HFF-Myc (cell line): Measurements from ENCODE around the gene MINDY3.

ENCODE experiments used
- DNase-seq: peaks from one replicate; pipeline ENCODE4 v3.0.0-alpha.2; 2011; ENCODE audit warnings: low read depth; ENCODE audit errors: extremely low read depth
- H3K4me3 ChIP-seq: replicated peaks from 2 replicates; pipeline ENCODE4 v1.5.1; 2011; ENCODE audit warnings: low read depth, mild to moderate bottlenecking, control low read depth, low read length
- TF ChIP-seq, protein P1 (sequence below): IDR thresholded peaks from 2 replicates; pipeline ENCODE4 v1.5.1; 2012; ENCODE audit warnings: mild to moderate bottlenecking, low read depth, low read length, control low read depth; ENCODE audit errors: missing control alignments

Gene MINDY3

DNA sequence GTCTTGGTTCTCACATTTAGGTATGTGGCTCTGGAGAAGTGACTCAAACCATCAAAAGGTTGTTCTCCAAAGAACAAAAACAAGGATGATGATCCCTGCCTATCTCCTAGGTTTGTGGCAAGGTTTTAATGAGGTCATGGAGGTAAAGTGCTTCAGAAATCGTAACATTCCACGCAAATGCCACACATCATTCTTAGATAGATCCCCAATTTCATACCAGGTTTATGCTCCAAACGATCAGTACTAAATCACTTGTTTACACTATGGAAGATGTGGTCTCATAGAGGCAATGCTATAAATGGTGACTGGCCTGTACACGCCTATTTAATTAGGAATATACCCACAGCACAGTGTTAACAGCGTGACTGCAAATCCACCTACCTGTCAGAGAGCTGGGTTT is 66.6 kb downstream of the MINDY3 start:
- DNase-seq = no peak
- H3K4me3 ChIP-seq = no peak overlapping the region
- TF ChIP-seq, protein P1, sequence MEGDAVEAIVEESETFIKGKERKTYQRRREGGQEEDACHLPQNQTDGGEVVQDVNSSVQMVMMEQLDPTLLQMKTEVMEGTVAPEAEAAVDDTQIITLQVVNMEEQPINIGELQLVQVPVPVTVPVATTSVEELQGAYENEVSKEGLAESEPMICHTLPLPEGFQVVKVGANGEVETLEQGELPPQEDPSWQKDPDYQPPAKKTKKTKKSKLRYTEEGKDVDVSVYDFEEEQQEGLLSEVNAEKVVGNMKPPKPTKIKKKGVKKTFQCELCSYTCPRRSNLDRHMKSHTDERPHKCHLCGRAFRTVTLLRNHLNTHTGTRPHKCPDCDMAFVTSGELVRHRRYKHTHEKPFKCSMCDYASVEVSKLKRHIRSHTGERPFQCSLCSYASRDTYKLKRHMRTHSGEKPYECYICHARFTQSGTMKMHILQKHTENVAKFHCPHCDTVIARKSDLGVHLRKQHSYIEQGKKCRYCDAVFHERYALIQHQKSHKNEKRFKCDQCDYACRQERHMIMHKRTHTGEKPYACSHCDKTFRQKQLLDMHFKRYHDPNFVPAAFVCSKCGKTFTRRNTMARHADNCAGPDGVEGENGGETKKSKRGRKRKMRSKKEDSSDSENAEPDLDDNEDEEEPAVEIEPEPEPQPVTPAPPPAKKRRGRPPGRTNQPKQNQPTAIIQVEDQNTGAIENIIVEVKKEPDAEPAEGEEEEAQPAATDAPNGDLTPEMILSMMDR = no peak

- no peak overlapping the region for H3K4me3 ChIP-seq
- no peak for DNase-seq
- TF ChIP-seq, protein P1 = no peak
These were observed 67.5 kb downstream of the MINDY3 start for GRCh38 chr10:15792777-15793176.

GRCh38 chr10:15791816-15792524 is 68.3 kb downstream of the MINDY3 start:
- no peak overlapping the region for H3K4me3 ChIP-seq
- no peak for DNase-seq

GRCh38 chr10:15789793-15790525 is 70.3 kb downstream of the MINDY3 start:
- TF ChIP-seq, protein P1 = no peak
- H3K4me3 ChIP-seq = no peak overlapping the region
- peak; percentile 30 for DNase-seq

More at GRCh38 chr10:15791816-15792524, 68.3 kb downstream of the MINDY3 start:
- TF ChIP-seq, protein P1 = no peak

GRCh38 chr10:15787426-15787825 is 72.9 kb downstream of the MINDY3 start:
- TF ChIP-seq, protein P1 = no peak
- DNase-seq = no peak
- H3K4me3 ChIP-seq = no peak overlapping the region

DNA sequence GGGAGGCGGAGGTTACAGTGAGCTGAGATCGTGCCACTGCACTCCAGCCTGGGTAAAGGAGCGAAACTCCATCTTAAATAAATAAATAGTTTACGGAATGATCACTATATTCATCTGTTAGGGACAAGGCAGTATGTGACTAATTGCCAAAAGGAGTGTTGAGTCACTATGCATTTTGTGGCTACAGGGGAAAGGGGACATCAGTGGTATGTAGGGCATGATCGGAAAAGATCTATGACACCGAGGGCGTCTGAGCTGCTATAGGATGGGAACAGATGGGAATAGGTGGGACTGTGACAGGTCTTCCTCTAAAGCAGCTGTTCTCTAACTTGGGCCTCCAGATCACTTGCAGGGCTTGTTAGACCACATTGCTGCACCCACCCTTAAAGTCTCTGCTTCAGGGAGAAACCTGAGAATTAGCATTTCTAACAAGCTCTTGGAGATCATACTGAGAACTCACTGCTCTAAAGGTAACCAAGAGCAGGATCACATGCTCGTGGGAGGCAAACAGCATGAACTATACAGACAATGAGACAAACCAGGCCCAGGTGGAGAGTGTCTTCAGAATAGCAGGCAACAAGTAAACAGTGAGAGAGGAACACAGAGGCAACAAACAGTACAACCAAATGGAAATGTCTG is 75.5 kb downstream of the MINDY3 start:
- no peak for DNase-seq

More for the DNA sequence above, 75.5 kb downstream of the MINDY3 start:
- H3K4me3 ChIP-seq = no peak overlapping the region
- TF ChIP-seq, protein P1 = no peak
